ENCODE results near the gene RBMS3.

DNA sequence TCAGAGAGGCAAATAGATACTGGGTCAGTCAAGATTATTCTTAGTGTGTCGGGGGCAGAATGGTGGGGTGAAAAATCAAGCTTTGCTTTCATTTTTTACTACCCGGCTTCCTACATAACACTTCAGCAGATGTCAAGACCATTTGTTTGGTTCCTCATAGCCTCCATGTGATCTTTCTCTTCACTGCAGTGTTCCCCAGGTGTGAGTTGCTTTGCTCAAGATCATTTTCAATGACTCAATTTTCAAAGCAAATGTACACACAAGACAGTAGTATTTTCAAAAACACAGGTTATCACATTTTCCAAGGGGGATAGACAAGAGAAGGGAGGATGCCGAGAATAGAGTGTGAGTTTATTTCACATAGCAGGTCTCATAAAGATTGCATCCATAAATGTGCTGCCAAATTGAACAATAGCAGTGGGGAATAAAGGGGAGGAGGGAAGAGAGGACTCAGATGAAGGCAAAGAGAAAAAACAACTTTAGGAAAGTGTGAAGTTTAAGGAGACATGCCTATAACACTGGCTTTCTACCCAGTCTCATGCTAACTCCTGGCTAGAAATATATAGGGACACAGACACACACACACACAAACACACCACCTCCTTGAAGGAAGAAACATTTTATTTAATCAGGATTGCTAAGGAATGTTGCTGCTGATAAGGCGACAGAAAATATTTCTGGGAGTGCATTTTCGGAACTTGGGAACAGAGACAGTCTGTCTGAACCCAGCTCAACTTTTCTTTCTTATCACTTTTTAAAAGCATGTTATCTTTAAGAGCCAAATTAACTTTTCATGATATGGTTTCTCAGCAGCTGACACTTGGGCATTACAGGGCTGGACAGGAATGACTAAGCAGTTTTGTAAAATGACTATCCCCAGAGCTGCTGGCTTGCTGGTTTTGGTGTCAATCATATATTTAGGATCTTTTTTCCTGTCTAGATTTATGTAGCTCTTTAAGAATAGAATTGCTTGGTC is 402.4 kb downstream of the RBMS3 start:
- TF ChIP-seq POLR2A (IDR thresholded peaks at IDR 0.05; ENCODE audit: low read length) (no peak), GATA1 (IDR thresholded peaks at IDR 0.05; ENCODE audit: low read depth, low read length) (no peak)

All from erythroblast (primary cell).